GM12873 (cell line): ENCODE measurements around the gene THRA.

Source experiments
- TF ChIP-seq, protein P1 (sequence below): IDR thresholded peaks from 2 replicates; pipeline ENCODE4 v1.5.1; 2012; ENCODE audit warnings: low read depth, mild to moderate bottlenecking, moderate library complexity, low read length, control low read depth; ENCODE audit not compliant: insufficient read depth; ENCODE audit errors: missing control alignments

THRA gene

DNA sequence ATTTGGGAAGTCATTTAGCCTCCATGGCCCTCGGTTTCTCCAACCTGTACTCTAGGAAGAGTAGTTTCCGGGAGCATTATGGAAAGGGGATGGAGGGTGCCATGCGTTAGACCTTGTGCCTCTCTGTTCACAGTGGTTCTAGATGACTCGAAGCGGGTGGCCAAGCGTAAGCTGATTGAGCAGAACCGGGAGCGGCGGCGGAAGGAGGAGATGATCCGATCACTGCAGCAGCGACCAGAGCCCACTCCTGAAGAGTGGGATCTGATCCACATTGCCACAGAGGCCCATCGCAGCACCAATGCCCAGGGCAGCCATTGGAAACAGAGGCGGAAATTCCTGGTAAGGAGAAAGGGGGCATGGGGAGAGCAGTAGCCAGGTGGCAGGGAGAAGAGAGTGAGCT is 21.7 kb downstream of the THRA start:
- TF ChIP-seq, protein P1, sequence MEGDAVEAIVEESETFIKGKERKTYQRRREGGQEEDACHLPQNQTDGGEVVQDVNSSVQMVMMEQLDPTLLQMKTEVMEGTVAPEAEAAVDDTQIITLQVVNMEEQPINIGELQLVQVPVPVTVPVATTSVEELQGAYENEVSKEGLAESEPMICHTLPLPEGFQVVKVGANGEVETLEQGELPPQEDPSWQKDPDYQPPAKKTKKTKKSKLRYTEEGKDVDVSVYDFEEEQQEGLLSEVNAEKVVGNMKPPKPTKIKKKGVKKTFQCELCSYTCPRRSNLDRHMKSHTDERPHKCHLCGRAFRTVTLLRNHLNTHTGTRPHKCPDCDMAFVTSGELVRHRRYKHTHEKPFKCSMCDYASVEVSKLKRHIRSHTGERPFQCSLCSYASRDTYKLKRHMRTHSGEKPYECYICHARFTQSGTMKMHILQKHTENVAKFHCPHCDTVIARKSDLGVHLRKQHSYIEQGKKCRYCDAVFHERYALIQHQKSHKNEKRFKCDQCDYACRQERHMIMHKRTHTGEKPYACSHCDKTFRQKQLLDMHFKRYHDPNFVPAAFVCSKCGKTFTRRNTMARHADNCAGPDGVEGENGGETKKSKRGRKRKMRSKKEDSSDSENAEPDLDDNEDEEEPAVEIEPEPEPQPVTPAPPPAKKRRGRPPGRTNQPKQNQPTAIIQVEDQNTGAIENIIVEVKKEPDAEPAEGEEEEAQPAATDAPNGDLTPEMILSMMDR: no peak

DNA sequence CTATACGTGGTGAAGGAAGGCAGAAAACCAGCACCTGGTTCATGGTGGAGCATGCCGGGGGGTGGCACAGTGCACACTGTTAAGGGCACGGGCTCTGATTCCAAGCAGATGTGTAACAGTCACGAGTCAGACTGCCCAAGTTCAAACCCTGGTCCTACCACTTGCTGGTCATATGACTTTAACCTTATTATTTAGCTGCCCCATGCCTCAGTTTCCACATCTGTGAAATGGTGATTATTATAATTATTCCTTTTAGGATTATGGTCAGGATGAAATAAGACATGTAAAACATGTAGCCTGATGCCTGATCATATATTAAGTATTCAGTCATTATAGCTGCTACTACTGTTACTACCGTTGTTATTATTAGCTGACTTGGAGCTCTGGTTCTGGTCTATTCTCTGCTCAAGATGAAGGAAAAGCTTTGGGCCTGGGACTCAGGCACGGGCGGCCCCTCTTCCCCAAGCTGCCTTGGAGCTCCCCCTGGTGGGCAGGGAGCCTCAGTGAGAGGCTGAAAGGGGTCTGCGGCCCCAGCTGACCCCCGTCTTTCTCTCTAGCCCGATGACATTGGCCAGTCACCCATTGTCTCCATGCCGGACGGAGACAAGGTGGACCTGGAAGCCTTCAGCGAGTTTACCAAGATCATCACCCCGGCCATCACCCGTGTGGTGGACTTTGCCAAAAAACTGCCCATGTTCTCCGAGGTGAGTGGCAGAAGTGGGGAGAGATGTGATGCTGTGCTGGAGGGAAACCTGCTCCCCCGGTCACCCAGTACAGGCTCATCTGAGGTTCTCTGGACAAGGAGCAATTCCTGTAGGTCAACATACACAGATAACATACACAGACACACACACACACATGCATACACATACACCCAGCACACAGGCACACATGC is 23.6 kb downstream of the THRA start:
- TF ChIP-seq, protein P1: peak; percentile 88

DNA sequence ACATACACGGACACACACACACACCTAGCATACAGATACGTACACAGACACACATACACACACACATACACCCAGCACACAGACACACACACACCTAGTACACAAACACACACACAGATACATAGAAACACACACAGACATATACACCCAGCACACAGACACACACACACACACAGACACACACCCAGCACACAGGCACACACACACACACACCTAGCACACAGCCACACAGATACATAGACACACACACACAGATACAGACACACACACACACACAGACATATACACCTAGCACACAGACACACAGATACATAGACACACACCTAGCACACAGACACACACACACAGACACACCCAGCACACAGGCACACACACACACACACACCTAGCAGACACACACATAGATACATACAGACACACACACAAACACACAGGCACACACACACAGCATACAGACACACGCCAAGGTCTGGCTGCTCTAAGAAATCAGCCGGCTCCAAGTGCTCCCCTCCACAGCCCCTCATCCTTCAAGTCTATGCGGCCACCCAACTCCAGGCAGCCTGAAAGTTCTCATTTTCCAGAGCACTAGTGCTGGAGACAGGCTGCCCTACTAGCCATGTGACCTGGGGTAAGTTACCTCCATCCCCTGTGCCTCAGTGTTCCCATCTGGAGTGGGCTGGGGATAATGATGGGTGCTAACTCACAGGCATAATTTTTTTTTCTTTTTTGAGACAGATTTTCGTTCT is 24.5 kb downstream of the THRA start:
- TF ChIP-seq, protein P1: no peak

DNA sequence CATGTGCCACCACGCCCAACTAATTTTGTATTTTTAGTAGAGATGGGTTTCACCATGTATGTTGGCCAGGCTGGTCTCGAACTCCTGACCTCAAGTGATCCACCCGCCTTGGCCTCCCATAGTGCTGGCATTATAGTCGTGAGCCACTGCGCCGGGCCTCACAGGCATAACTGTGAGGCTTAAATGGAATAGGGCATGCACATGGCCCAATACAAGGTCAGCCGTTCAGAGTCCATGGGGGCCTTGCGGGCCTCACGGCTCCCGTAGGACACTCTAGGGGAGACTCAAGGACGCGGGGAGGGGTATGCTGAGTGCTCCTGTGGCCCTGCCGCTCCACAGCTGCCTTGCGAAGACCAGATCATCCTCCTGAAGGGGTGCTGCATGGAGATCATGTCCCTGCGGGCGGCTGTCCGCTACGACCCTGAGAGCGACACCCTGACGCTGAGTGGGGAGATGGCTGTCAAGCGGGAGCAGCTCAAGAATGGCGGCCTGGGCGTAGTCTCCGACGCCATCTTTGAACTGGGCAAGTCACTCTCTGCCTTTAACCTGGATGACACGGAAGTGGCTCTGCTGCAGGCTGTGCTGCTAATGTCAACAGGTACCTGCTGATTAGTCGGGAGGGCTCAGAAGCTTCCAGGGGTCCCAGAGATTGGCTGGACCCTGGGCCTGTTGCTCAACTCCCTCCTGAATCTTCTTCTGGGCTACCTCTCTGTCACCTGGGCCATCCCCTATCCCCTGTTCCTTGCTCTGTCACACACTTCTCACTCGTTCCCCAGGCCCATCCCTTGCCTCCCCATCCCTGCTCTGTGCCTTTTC is 25.3 kb downstream of the THRA start:
- TF ChIP-seq, protein P1: no peak

DNA sequence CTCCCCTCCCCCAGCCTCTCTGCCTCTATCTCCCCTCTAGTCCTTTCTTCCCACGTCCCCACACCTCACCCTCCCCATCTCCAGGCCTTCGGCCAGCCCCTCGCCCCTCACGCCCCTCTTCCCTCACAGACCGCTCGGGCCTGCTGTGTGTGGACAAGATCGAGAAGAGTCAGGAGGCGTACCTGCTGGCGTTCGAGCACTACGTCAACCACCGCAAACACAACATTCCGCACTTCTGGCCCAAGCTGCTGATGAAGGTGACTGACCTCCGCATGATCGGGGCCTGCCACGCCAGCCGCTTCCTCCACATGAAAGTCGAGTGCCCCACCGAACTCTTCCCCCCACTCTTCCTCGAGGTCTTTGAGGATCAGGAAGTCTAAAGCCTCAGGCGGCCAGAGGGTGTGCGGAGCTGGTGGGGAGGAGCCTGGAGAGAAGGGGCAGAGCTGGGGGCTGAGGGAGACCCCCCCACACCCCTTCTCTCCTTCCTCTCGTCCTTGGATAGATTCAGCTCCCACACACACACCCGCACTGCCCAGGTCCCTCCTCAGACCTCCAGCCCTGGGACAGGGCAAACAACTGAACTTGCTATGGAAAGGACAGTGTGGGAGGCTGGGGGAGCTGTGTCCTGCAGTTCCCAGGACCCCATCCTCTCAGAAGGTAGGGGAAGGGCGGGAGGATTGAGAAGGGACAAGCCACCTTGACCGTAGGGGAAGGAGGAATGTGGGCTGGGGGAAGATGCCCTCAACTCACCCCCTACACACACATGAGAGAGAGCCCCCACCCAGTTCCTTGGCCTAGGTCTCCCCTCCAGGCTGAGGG is 26.5 kb downstream of the THRA start:
- TF ChIP-seq, protein P1: no peak

DNA sequence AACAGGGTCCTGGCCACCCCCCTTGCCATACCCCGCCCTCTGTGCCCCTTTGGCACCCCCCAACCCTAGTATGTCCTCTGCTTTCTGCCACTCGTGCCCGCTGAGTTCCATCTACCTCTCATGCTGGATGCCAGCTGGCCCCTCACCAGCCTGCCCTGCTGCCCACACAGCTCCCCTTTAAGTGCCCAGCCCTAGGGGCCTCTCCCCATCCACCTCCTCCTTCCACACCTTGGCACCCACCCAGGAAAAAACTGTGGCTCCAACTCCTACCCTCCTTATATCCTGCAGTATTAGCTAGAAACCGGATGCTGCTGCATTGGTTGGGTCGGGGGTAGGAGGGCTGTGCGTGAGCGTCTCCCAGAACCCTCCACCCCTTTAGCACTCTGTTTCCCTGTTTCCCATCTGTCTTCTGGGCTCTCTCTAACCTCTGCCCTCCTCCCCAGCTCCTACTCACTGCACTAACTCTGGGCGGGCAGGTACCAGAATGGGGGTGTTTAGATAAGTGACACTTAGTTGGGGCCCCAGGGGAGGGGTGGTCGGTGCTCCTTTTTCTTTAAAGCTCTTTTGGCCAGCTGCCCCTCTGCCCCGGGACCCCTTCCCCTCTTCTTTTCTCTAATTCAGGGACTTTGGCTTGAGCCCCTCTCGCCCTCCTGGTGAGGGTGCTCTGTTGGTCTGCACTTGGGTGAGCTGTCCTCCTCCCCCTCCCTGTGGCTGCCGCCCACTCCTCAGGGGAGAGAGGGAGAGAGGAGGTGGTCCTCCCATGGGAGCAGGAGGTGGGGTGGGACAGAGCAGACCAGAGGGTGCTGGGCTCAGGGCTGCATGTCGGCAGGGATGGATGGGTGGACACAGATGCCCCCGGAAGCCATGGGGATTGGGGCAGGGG is 27.7 kb downstream of the THRA start:
- TF ChIP-seq, protein P1: no peak
